K562 (cell line): ENCODE measurements around the gene BTG2. TPM values are rescaled to one million over a fixed set of nuclear protein-coding genes. Genes with fewer than 3 reads are reported as not detected.
A peak's percentile ranks its signal among the peaks of the same experiment; 100 is the strongest.

Experiments
- ARID3A ChIP-seq: IDR thresholded peaks from 2 replicates; pipeline ENCODE4 v1.6.1; 2012; ENCODE audit warnings: low read depth, low read length, improper control_type of control experiment, borderline replicate concordance
- BHLHE40 ChIP-seq: IDR thresholded peaks from 2 replicates; pipeline ENCODE4 v1.6.1; 2011; ENCODE audit warnings: low read length, improper control_type of control experiment
- DEAF1 ChIP-seq: fragments of 450-650 bp; formaldehyde crosslinking; IDR thresholded peaks from 2 replicates; pipeline ENCODE4 v1.4.0; 2020; ENCODE audit warnings: mild to moderate bottlenecking, moderate library complexity
- JUN ChIP-seq, 2 experiments: sonication (generic) in 1 of 2; formaldehyde crosslinking in 1 of 2; IDR thresholded peaks; 2 replicates each; pipeline versions ENCODE4 v1.6.1 to v1.8.0; 2012 to 2022; ENCODE audit warnings: borderline replicate concordance in 2 of 2, mild to moderate bottlenecking in 2 of 2, improper control_type of control experiment in 1 of 2, low read depth in 1 of 2, low read length in 1 of 2, missing genetic modification reagents in 1 of 2
- NFE2 ChIP-seq: IDR thresholded peaks from 2 replicates; pipeline ENCODE4 v1.6.1; 2014; ENCODE audit warnings: antibody characterized with exemption, low read depth
- SRF ChIP-seq, 2 experiments: fragments of 250-450, 450-650 bp in 1 of 2; sonication (Bioruptor Pico) in 1 of 2; sonication (generic) in 1 of 2; formaldehyde crosslinking; IDR thresholded peaks; 2 replicates each; pipeline versions ENCODE4 v1.5.0 to v1.5.1; 2020 to 2022; ENCODE audit warnings: mild to moderate bottlenecking in 1 of 2, missing genetic modification reagents in 1 of 2
- TEAD4 ChIP-seq, 2 experiments: sonication (generic) in 1 of 2; formaldehyde crosslinking in 1 of 2; IDR thresholded peaks; 2 replicates each; pipeline versions ENCODE4 v1.6.1 to v1.8.0; 2012 to 2022; ENCODE audit warnings: borderline replicate concordance in 1 of 2, inconsistent platforms in 1 of 2, low read length in 1 of 2, mild to moderate bottlenecking in 1 of 2, missing genetic modification reagents in 1 of 2
- UBTF ChIP-seq, 2 experiments: IDR thresholded peaks; 2 replicates each; pipeline ENCODE4 v1.6.1; 2012; ENCODE audit warnings: improper control_type of control experiment in 2 of 2, low read depth in 2 of 2, low read length in 2 of 2, borderline replicate concordance in 1 of 2
- ZHX1 ChIP-seq: fragments of 150-350 bp; conservative IDR thresholded peaks from 2 replicates; pipeline ENCODE4 v1.6.1; 2014; ENCODE audit warnings: low read length
- ZNF274 ChIP-seq: IDR thresholded peaks from 2 replicates; pipeline ENCODE4 v1.6.1; 2011; ENCODE audit warnings: low read depth, mild to moderate bottlenecking, low read length, moderate library complexity, borderline replicate concordance
- polyA plus RNA-seq, 8 experiments: library from polyadenylated mRNA; depleted of rRNA in 4 of 8; stranded (reverse) in 5 of 8; unstranded in 3 of 8; fragments of >200 nt; fragmentation: Nextera tagmentation in 2 of 8; fragmentation: Illumina TruSeq in 1 of 8; extraction: Ambion mirVana in 2 of 8; extraction: Trizol in 1 of 8; gene quantifications; 2 replicates each; pipeline versions ENCODE4 v1.2.1 to v1.2.3, GENCODE V29; 2011 to 2014; ENCODE audit warnings: inconsistent platforms in 1 of 8, missing spikeins in 1 of 8
- total RNA-seq, 7 experiments: library from RNA; depleted of rRNA in 6 of 7; stranded (reverse); fragments of >200 nt in 6 of 7; fragmentation: Illumina TruSeq in 2 of 7; extraction: Trizol in 2 of 7; gene quantifications; 2 replicates each; pipeline versions ENCODE4 v1.2.1 to v1.2.3, GENCODE V29; 2011 to 2021; ENCODE audit warnings: low replicate concordance in 1 of 7
- TF ChIP-seq, protein P1 (sequence below): sonication (generic); formaldehyde crosslinking; IDR thresholded peaks from 2 replicates; pipeline ENCODE4 v1.8.0; 2022; ENCODE audit warnings: missing genetic modification reagents, mild to moderate bottlenecking, moderate library complexity, borderline replicate concordance
- TF ChIP-seq, protein P2 (sequence below), 2 experiments: fragments of 250-450 bp in 1 of 2; fragments of 450-650 bp in 1 of 2; sonication (Bioruptor Pico) in 1 of 2; IDR thresholded peaks; 2 replicates each; pipeline versions ENCODE4 v1.6.1 to v1.8.0; 2016 to 2021; ENCODE audit warnings: mild to moderate bottlenecking in 2 of 2, moderate library complexity in 2 of 2, missing compliant biosample characterization in 1 of 2, missing genetic modification characterization in 1 of 2
- TF ChIP-seq, protein P3 (sequence below): fragments of 250-450 bp; sonication (Bioruptor Pico); IDR thresholded peaks from 2 replicates; pipeline ENCODE4 v1.8.0; 2022; ENCODE audit warnings: moderate library complexity, mild to moderate bottlenecking, inconsistent platforms

The BTG2 gene
- total and polyA plus RNA-seq, 9 of the 15 experiments (the other 6 are each of a cell fraction or from before 2014, with no cell fraction given) = 2.3 to 41.9 (median 8.7) TPM

- no peak for TF ChIP-seq UBTF (IDR thresholded peaks at IDR 0.05; ENCODE audit: borderline replicate concordance in 1 of 2, low read depth in 2 of 2, low read length in 2 of 2)
- TF ChIP-seq, protein P1, sequence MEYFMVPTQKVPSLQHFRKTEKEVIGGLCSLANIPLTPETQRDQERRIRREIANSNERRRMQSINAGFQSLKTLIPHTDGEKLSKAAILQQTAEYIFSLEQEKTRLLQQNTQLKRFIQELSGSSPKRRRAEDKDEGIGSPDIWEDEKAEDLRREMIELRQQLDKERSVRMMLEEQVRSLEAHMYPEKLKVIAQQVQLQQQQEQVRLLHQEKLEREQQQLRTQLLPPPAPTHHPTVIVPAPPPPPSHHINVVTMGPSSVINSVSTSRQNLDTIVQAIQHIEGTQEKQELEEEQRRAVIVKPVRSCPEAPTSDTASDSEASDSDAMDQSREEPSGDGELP = peak; percentile 94
- TF ChIP-seq JUN (IDR thresholded peaks at IDR 0.05; ENCODE audit: borderline replicate concordance, low read depth, low read length) = no peak
- TF ChIP-seq JUN (CRISPR knock-in tag; IDR thresholded peaks at IDR 0.05; ENCODE audit: borderline replicate concordance) = no peak
- TF ChIP-seq NFE2 = peak; percentile 13; the same call in 1 of the 2 replicates
- no peak for TF ChIP-seq ZNF274
- TF ChIP-seq ARID3A = 0 out of 2 replicates have a peak, but pooled peaks have one; percentile 35
- peak; percentile 52 for TF ChIP-seq BHLHE40
- peak in 1 of 2 experiments; percentile 44; a peak in 1 of 4 replicates for TF ChIP-seq SRF (CRISPR knock-in tag; IDR thresholded peaks at IDR 0.05)
- TF ChIP-seq, protein P2, sequence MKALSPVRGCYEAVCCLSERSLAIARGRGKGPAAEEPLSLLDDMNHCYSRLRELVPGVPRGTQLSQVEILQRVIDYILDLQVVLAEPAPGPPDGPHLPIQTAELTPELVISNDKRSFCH (CRISPR knock-in tag; IDR thresholded peaks at IDR 0.05) = no peak
- TF ChIP-seq, protein P2 (tag; IDR thresholded peaks at IDR 0.05) = 0 out of 2 replicates have a peak, but pooled peaks have one; percentile 59
- TF ChIP-seq TEAD4 (IDR thresholded peaks at IDR 0.05; ENCODE audit: low read length) = no peak
- TF ChIP-seq TEAD4 (CRISPR knock-in tag; IDR thresholded peaks at IDR 0.05; ENCODE audit: borderline replicate concordance) = no peak
- peak; percentile 99 for TF ChIP-seq DEAF1 (CRISPR knock-in tag)
- TF ChIP-seq, protein P3, sequence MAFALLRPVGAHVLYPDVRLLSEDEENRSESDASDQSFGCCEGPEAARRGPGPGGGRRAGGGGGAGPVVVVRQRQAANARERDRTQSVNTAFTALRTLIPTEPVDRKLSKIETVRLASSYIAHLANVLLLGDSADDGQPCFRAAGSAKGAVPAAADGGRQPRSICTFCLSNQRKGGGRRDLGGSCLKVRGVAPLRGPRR = no peak
- no peak for TF ChIP-seq ZHX1
Measured at GRCh38 chr1:203273206-203273868, 32.0 kb upstream of the BTG2 start (continued).
